Epithelial cell of esophagus (primary cell): ENCODE results near the gene LYPD5.

Source experiments
- DNase-seq: peaks from one replicate; pipeline ENCODE4 v3.0.0; 2010; ENCODE audit warnings: low read depth
- H3K4me3 ChIP-seq: 2 replicates; pipeline ENCODE4 v1.5.1; 2011; ENCODE audit warnings: mild to moderate bottlenecking, low read length, control low read depth
- CTCF ChIP-seq: IDR thresholded peaks from 2 replicates; pipeline ENCODE4 v1.5.1; 2011; ENCODE audit warnings: low read depth, mild to moderate bottlenecking, low read length, control low read depth, inconsistent platforms; ENCODE audit not compliant: insufficient read depth; ENCODE audit errors: missing control alignments

Gene LYPD5

GRCh38 chr19:43804432-43804831, 2.2 kb upstream of the LYPD5 start:
- TF ChIP-seq CTCF, result no peak
- DNase-seq, result no peak
- H3K4me3 ChIP-seq, result no peak overlapping the region

GRCh38 chr19:43799502-43800142, 2.6 kb downstream of the LYPD5 start:
- no peak for TF ChIP-seq CTCF
- no peak overlapping the region for H3K4me3 ChIP-seq
- peak; percentile 54 for DNase-seq

GRCh38 chr19:43798546-43799409, 3.5 kb downstream of the LYPD5 start:
- peak; percentile 90 for DNase-seq
- TF ChIP-seq CTCF, result no peak
- H3K4me3 ChIP-seq, result peak overlapping the region; percentile 44

GRCh38 chr19:43798026-43798545, 4.2 kb downstream of the LYPD5 start:
- no peak for TF ChIP-seq CTCF
- no peak for DNase-seq
- peak overlapping the region; percentile 44 for H3K4me3 ChIP-seq

- TF ChIP-seq CTCF, result no peak
- DNase-seq, result no peak
- no peak overlapping the region for H3K4me3 ChIP-seq
These were observed 4.7 kb downstream of the LYPD5 start for GRCh38 chr19:43797556-43797955.

GRCh38 chr19:43797118-43797517, 5.1 kb downstream of the LYPD5 start:
- TF ChIP-seq CTCF, result no peak
- no peak for DNase-seq
- no peak overlapping the region for H3K4me3 ChIP-seq

GRCh38 chr19:43790587-43790986, 11.7 kb downstream of the LYPD5 start:
- H3K4me3 ChIP-seq, result no peak overlapping the region
- no peak for DNase-seq
- TF ChIP-seq CTCF, result no peak
